Muscle of leg (tissue), 11 donors: ENCODE measurements around the gene DEF6. TPM values are rescaled to one million over a fixed set of nuclear protein-coding genes. Genes with fewer than 3 reads are reported as not detected.
A peak's percentile ranks its signal among the peaks of the same experiment; 100 is the strongest.
"Not testable (repeated sequence)": the region's sequence is repeated elsewhere in the genome, so short reads cannot be mapped to it uniquely, and the experiment has no call there.

ENCODE experiments used
- DNase-seq: peaks from one replicate; pipeline ENCODE4 v3.0.0; 2013
- H3K27ac ChIP-seq: one replicate; pipeline ENCODE4 v1.5.1; 2013; ENCODE audit warnings: mild to moderate bottlenecking, low read length, control low read depth
- H3K27me3 ChIP-seq: one replicate; pipeline ENCODE4 v1.6.1; 2013; ENCODE audit warnings: low read length; ENCODE audit not compliant: control insufficient read depth, insufficient read depth
- H3K36me3 ChIP-seq: one replicate; pipeline ENCODE4 v1.6.1; 2013; ENCODE audit warnings: low read length; ENCODE audit not compliant: control insufficient read depth, insufficient read depth
- H3K4me1 ChIP-seq: one replicate; pipeline ENCODE4 v1.6.1; 2013; ENCODE audit warnings: low read length; ENCODE audit not compliant: control insufficient read depth, insufficient read depth
- H3K4me3 ChIP-seq: one replicate; pipeline ENCODE4 v1.5.1; 2013; ENCODE audit warnings: low read length, control low read depth
- H3K9me3 ChIP-seq: replicated peaks from 2 replicates; pipeline ENCODE4 v1.6.1; 2013; ENCODE audit warnings: low read depth, low read length; ENCODE audit not compliant: control insufficient read depth
- whole genome bisulfite sequencing: methylation state at CpG from one replicate; pipeline ENCODE4 v1.1.5; 2013; ENCODE audit warnings: missing lambda C conversion rate; ENCODE audit not compliant: insufficient coverage; 5-methylcytosine and 5-hydroxymethylcytosine counted together
- polyA plus RNA-seq, 8 donors: library from polyadenylated mRNA; unstranded; fragments of 120-200 nt; gene quantifications; one replicate each; pipeline versions ENCODE4 v1.2.1 to v1.2.3, GENCODE V29; 2013; ENCODE audit warnings: inconsistent platforms in 1 of 8, low replicate concordance in 1 of 8; ENCODE audit not compliant: insufficient read length in 8 of 8, insufficient read depth in 1 of 8
- total RNA-seq: library from RNA; stranded (reverse); fragments of 120-200 nt; gene quantifications from one replicate; pipeline ENCODE4 v1.2.4, GENCODE V29; 2013

DEF6 gene
- total and polyA plus RNA-seq, 9 donors: 4.7 to 8.4 (median 6.1) TPM

DNA sequence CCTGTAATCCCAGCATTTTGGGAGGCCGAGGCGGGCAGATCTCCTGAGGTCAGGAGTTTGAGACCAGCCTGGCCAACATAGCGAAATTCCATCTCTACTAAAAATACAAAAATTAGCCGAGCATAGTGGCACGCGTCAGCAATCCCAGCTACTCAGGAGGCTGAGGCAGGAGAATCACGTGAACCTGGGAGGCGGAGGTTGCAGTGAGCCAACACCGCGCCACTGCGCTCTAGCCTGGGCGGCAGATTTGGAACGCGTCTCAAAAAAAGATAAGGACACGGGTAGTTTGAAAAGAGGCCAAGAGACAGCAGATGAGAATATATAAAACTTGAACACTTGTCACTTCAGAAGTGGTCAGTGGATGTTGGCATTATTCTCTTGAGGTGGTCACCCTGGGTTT, 9.5 kb downstream of the DEF6 start:
- H3K27me3 ChIP-seq, H3K27ac ChIP-seq, H3K4me1 ChIP-seq, H3K4me3 ChIP-seq, H3K36me3 ChIP-seq, H3K9me3 ChIP-seq, DNase-seq: not testable (repeated sequence)
- WGBS: 87% methylated on average over 15 of the region's 15 CpGs

DNA sequence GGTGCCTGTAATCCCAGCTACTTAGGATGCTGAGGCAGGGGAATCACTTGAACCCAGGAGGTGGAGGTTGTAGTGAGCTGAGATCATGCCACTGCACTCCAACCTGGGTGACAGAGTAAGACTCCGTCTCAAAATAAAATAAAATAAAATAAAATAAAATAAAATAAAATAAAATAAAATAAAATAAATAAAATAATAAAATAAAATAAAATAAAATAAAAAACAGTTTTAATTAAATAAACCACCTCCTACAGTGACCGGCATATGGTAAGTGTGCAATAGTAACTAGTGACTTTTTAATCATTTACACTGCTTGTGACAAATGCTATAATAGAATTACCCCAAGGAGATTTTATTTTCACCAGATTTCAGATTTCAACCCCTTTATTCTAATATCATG, 10.9 kb downstream of the DEF6 start:
- not testable (repeated sequence) for H3K27me3 ChIP-seq, H3K27ac ChIP-seq, H3K4me1 ChIP-seq, H3K4me3 ChIP-seq, H3K36me3 ChIP-seq, DNase-seq, H3K9me3 ChIP-seq
- no CpG with 5 or more reads among the region's 2 CpGs for WGBS

DNA sequence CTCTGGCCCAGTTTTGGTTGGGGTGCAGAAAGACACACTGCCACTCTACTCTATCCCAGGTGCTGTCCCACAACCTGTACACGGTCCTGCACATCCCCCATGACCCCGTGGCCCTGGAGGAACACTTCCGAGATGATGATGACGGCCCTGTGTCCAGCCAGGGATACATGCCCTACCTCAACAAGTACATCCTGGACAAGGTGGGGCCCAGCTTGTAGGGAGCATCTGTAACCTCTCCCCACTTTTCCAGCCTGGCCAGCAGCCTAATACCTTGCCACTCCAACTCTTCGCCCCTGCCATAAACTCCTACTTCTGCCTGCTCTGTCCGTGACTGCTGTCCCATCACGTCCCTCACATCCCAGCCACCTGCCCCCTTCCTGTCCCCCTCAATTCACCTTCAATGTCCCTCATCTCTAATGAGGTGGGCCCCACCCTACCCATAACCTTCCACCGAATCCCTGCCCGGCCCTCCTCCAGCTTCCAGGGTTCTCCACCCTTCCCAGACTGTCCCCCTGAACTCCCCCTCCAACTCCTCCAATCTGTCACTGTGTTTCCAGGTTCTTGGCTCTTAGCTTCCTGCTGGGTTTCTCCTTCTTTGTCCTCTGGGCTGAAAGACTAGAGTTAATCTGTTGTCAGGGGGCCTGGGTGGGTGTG, 12.1 kb downstream of the DEF6 start:
- Histone ChIP-seq H3K4me3 (no peak overlapping the region), H3K9me3 (no peaks in the 10 kb centered on the region), H3K27me3 (no peaks in the 10 kb centered on the region), H3K27ac (no peak overlapping the region), H3K4me1 (peaks cover 2% of the 10 kb centered on the region), H3K36me3 (no peaks in the 10 kb centered on the region)
- DNase-seq: no peak
- 78% methylated on average over 9 of the region's 9 CpGs for WGBS

DNA sequence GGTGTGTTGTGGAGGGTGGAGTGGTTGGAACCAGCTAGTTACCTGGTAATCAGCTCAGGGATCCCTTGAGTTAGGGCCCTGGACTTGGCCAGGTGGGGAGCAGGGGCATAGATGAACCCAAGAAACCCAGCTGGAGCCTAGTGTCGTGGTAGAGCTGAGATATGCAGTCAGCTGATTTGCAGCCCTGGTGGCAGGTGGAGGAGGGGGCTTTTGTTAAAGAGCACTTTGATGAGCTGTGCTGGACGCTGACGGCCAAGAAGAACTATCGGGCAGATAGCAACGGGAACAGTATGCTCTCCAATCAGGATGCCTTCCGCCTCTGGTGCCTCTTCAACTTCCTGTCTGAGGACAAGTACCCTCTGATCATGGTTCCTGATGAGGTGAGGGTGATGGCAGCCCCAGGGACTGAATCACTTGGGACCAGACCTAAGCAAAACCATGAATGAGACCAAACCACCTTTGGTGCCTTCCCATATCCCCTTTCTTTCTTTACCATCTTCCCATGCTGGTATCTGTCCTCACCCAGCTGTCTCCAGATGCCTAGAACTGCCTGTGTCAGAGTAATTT, 12.7 kb downstream of the DEF6 start:
- no peaks in the 10 kb centered on the region for H3K27me3 ChIP-seq
- H3K36me3 ChIP-seq: no peaks in the 10 kb centered on the region
- H3K4me3 ChIP-seq: no peak overlapping the region
- WGBS: 70% methylated on average over 5 of the region's 6 CpGs
- no peaks in the 10 kb centered on the region for H3K9me3 ChIP-seq
- H3K4me1 ChIP-seq: peaks cover 2% of the 10 kb centered on the region
- H3K27ac ChIP-seq: no peak overlapping the region
- DNase-seq: no peak

DNA sequence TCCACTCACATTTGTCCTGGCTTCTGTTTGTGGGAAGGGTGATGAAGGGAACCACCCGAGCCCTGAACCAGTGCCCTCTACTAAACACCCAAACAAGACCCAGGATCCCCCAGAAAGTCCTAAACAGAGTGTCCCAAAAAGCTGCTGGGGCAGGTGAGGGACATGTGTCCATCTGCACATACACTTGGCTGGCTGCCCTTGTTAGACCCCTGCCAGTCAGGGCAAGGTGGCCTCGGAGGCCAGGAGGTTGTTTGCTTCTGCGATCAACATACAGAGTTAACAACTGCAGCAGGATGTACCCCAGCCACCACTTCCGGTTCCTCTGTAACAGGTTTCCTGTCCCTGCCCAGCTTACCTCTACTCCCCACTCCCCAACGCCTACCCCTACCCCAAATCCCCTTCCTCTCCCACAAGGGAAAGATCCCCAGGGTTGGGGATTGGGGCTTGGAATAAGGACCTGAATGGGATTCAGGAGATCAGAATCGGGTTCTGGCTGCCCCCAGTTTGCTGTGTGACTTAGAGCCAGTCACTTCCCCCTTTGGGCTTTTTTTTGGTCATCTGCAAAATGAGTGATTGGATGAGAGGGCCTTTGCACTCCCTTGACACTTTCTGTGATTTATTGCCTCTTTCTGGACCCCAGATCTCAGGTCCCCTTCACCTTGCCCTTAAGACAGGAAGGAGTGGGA, 13.9 kb downstream of the DEF6 start:
- peaks cover 2% of the 10 kb centered on the region for H3K4me1 ChIP-seq
- H3K27ac ChIP-seq: no peak overlapping the region
- H3K4me3 ChIP-seq: no peak overlapping the region
- H3K27me3 ChIP-seq: no peaks in the 10 kb centered on the region
- DNase-seq: no peak
- no peaks in the 10 kb centered on the region for H3K9me3 ChIP-seq
- WGBS: 64% methylated on average over 2 of the region's 6 CpGs
- no peaks in the 10 kb centered on the region for H3K36me3 ChIP-seq

DNA sequence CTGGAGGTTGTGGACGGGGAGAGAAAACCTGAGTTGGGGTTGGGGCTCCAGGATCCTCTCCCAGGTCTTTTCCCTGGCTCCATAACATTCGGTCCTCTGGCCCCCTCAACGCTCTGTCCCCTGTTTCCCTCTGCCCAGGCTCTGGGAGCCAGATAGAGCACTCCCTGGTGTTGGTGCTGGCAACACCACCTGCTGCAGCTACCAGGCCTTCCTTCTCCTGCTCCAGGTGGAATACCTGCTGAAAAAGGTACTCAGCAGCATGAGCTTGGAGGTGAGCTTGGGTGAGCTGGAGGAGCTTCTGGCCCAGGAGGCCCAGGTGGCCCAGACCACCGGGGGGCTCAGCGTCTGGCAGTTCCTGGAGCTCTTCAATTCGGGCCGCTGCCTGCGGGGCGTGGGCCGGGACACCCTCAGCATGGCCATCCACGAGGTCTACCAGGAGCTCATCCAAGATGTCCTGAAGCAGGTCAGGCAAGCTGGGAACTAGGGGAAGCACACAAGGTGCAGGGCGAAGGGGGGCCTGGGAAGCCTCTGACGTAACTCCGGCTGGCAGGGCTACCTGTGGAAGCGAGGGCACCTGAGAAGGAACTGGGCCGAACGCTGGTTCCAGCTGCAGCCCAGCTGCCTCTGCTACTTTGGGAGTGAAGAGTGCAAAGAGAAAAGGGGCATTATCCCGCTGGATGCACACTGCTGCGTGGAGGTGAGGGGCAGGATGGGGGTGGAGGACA, 14.6 kb downstream of the DEF6 start:
- peaks cover 3% of the 10 kb centered on the region for H3K4me1 ChIP-seq

DNA sequence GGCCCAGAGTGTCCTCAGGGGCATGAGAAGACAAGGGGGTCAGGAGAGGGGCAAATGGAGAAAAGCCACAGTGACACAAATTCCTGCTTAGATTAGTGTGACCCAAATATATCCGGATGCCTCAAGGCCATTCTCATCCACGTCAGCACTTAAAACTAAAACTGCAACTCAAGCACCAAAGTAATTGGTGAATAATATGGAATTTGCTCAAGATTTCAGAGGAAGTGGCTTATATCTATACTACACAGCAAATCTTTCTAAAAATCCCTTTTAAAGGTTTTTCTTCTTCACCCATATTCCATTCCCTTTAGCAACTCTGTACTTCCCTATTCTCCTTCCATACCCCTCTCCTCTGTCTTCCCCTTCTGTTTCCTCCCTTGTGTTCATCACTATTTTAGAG, 15.2 kb downstream of the DEF6 start:
- no CpG with 5 or more reads among the region's 2 CpGs for WGBS
- Histone ChIP-seq H3K27ac (no peak overlapping the region), H3K4me1 (peaks cover 8% of the 10 kb centered on the region), H3K9me3 (no peaks in the 10 kb centered on the region), H3K4me3 (no peak overlapping the region), H3K36me3 (no peaks in the 10 kb centered on the region), H3K27me3 (no peaks in the 10 kb centered on the region)
- peak; percentile 55 for DNase-seq

More for the DNA sequence above, 14.6 kb downstream of the DEF6 start:
- no peaks in the 10 kb centered on the region for H3K36me3 ChIP-seq
- H3K27ac ChIP-seq: peak overlapping the region; percentile 59
- no peak overlapping the region for H3K4me3 ChIP-seq
- 88% methylated on average over 18 of the region's 19 CpGs for WGBS
- no peaks in the 10 kb centered on the region for H3K9me3 ChIP-seq
- DNase-seq: no peak
- H3K27me3 ChIP-seq: no peaks in the 10 kb centered on the region

DNA sequence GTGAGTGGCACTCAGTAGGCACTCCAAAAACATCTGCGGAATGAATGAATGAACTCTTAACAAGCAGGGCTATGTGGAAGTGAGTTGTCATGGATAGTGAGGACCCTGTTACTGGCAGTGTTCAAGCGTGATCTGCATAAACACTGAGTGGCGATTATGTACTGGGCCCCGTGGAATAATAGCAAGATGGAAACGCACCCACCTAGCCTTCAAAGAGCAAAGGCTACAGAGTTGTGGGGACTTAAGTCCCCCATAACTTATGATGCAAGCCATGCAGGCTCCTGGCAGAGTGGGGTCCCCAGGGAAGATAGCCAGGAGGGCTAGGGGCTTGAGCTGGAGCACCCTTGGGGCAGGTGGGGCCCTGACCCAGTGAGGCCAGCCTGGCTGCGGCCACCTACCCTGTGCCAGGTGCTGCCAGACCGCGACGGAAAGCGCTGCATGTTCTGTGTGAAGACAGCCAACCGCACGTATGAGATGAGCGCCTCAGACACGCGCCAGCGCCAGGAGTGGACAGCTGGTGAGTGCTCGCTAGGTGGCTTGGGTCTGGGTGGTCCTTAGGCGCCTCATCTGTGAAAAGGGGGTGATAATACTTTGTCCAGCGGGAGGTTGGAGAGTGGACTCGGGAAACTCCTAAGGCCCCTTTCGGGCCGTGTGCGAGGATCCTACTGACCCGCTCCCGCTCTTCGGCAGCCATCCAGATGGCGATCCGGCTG, 20.0 kb downstream of the DEF6 start:
- Histone ChIP-seq H3K9me3 (no peaks in the 10 kb centered on the region), H3K4me3 (peak overlapping the region; percentile 47), H3K27me3 (no peaks in the 10 kb centered on the region), H3K36me3 (no peaks in the 10 kb centered on the region), H3K4me1 (peaks cover 14% of the 10 kb centered on the region), H3K27ac (peak overlapping the region; percentile 42)
- DNase-seq: no peak
- WGBS: 16% methylated on average over 24 of the region's 28 CpGs

DNA sequence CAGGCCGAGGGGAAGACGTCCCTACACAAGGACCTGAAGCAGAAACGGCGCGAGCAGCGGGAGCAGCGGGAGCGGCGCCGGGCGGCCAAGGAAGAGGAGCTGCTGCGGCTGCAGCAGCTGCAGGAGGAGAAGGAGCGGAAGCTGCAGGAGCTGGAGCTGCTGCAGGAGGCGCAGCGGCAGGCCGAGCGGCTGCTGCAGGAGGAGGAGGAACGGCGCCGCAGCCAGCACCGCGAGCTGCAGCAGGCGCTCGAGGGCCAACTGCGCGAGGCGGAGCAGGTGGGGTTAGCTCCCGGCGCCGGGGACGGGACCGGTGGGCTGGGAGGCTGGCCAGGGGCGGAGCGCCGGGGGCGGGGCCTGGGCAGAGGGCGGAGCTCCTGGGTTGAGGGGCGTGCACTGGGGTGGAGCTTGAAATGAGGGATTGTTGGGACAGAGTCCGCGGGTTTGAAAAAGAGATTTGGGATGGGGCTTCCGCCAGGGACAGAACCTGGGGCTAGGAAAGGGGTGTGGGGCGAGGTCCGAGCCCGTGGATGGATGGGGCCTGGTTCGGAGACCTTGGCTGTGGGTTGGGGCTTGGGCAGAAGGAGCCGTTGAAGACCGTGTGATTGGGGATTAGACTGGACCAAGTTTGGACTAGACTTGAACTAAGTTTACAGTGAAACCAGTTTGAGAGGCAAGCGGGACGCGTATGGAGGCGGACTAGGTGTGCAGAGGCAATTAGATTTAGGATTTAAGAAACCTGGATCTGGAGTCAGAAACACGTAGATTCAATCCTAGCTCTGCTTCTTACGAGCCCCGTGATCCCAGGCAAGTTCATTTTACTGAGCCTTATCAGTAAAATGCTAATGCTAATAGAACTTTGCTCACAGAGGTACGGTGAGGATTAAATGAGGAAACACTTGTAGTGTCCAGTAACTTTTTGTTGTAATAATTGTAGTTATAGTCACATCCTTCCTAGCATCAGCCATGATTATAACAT, 20.9 kb downstream of the DEF6 start:
- peaks cover 14% of the 10 kb centered on the region for H3K4me1 ChIP-seq
- peak; percentile 91 for DNase-seq
- H3K27ac ChIP-seq: peak overlapping the region; percentile 42
- no peaks in the 10 kb centered on the region for H3K27me3 ChIP-seq
- 17% methylated on average over 54 of the region's 55 CpGs for WGBS
- no peaks in the 10 kb centered on the region for H3K36me3 ChIP-seq
- peak overlapping the region; percentile 47 for H3K4me3 ChIP-seq
- H3K9me3 ChIP-seq: no peaks in the 10 kb centered on the region
